HG03571 (cell line): Measurements from ENCODE around the gene CYYR1.

Source experiments
- ATAC-seq: cut with Tn5 transposase; IDR thresholded peaks from one replicate; pipeline ENCODE4 v1.9.1; 2021; ENCODE audit not compliant: unreplicated experiment

The CYYR1 gene

GRCh38 chr21:26441149-26441548 is 131.9 kb downstream of the CYYR1 start:
- no peak for ATAC-seq

DNA sequence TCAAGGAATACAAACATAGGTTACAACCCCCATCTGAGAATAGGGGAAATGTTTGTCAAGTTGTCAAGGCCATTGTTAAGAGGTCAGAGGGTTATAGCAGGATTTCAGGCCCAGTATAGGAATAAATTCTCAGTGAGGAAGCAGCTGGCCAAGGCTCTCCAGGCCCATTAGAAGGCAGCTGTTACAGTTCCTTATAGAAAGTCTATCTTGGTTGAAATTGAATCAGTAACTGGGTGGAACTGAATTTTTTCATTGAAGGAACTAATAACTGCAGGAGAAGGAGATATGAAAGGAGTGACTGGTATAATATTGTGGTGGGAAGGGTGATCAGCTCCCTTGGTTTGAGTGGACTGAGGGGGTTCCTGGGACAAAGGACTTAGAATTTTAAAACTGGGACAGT is 134.1 kb downstream of the CYYR1 start:
- ATAC-seq = no peak

- no peak for ATAC-seq
These were observed 135.6 kb downstream of the CYYR1 start for GRCh38 chr21:26437326-26438009.

GRCh38 chr21:26433386-26433785 is 139.7 kb downstream of the CYYR1 start:
- no peak for ATAC-seq

- no peak for ATAC-seq
These were observed 140.7 kb downstream of the CYYR1 start for GRCh38 chr21:26432410-26432809.

DNA sequence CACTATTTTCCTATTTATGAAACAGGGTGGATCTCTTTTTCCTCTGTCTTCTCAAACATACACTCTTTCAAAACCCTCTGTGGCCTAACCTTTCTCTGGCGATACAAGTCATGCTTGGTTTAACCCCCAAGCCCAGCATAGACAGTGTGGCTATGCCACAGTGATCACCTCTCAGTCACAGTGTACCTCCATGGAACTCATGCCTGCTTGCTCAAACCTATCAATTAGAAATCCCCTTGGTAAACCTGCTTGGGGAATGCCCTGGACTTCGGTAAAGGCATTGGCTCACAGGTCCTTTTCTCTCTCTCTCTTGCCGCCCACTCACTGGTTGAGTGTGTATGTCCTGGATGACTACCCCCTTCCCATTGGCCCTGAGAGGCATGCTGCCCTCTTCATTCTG is 147.5 kb downstream of the CYYR1 start:
- ATAC-seq = no peak

DNA sequence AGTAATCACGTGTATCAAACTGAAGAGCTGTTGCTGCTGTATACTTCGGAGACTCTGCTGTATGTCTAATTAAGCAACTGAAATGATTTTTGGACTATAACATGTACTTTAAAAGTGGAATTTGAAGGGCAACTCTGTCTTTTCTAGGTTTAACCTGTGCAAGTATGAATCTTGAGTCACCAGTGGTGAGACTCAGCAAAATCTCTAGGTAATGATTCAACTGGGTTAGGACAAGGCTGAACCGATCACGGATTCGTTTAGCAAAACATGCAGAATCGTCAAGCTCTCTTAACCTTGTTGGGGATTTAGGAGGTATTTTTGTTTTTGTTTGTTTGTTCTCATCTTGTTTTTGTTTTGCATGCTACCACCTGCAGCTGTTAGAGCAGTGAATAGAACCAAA is 149.6 kb downstream of the CYYR1 start:
- ATAC-seq = no peak

- no peak for ATAC-seq
These were observed 150.4 kb downstream of the CYYR1 start for GRCh38 chr21:26422706-26423105.

DNA sequence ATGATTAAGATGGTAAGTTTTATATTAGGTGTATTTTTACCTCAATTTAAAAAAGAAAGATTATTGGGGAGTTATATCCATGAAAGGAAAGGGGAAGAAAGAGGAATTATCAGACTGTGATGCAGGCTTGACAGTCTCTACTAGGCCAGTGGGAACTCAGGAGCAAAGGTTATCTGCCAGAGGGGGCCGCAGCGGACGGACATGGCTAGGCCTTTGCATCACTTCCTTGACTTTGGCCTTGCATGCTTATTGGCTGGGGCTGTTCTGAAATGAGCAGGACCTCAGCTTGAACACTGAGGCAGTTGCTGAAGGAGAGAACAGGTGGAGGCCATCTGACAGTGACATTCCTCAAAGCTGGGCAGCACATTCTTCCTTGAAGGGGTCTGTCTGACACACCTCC is 150.9 kb downstream of the CYYR1 start:
- ATAC-seq = no peak

GRCh38 chr21:26421724-26422123 is 151.4 kb downstream of the CYYR1 start:
- ATAC-seq = no peak
